Nephron (organoid): ENCODE measurements around the gene KDM1A.
A peak's percentile ranks its signal among the peaks of the same experiment; 100 is the strongest.

Experiments
- H3K27ac Mint-ChIP-seq, 3 experiments: 2 replicates each; pipeline ENCODE4 v1.8.0; 2020; ENCODE audit warnings: mixed read lengths in 3 of 3, mild to moderate bottlenecking in 2 of 3, moderate library complexity in 1 of 3
- H3K27me3 Mint-ChIP-seq: 2 replicates; pipeline ENCODE4 v1.8.0; 2021; ENCODE audit warnings: low read depth, mild to moderate bottlenecking, moderate library complexity, mixed read lengths
- H3K36me3 Mint-ChIP-seq: 2 replicates; pipeline ENCODE4 v1.8.0; 2020; ENCODE audit warnings: low read depth, mixed read lengths
- H3K4me1 Mint-ChIP-seq: 2 replicates; pipeline ENCODE4 v1.8.0; 2020; ENCODE audit warnings: mixed read lengths
- H3K4me3 Mint-ChIP-seq, 3 experiments: 2 replicates each; pipeline ENCODE4 v1.8.0; 2020; ENCODE audit warnings: mild to moderate bottlenecking in 3 of 3, mixed read lengths in 3 of 3, moderate library complexity in 2 of 3
- H3K9me3 Mint-ChIP-seq: 2 replicates; pipeline ENCODE4 v1.8.0; 2020; ENCODE audit warnings: mixed read lengths
- TF ChIP-seq, protein P1 (sequence below), 3 experiments: fragments of 200-600 bp; sonication (generic); IDR thresholded peaks; one replicate each; pipeline ENCODE4 v1.5.0; 2021; ENCODE audit warnings: antibody characterized with exemption in 3 of 3; ENCODE audit not compliant: unreplicated experiment in 3 of 3

Gene KDM1A

DNA sequence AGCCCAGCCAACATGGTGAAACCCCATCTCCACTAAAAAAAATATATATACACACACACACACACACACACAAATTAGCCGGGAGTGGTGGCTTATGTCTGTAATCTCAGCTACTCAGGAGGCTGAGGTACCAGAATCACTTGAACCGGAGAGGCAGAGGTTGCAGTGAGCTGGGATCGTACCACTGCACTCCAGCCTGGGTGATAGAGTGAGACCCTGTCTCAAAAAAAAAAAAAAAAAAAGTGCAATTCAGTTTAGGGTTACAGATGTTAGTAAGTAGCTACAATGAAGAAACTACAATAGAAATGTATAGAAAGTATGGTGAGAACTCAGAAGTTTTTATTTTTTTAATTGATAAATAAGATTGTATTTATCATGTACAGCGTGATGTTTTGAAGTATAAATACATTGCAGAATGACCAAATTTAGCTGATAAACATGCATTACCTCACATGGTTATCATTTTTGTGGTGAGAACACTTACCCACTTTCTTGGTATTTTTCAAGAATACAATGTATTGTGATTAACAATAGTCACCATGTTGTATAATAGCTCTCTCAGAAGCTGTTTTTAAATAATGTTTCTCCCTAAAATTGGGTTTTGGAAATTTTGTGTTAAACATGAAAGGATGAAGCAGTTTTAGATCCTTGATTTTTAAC, 17.9 kb downstream of the KDM1A start:
- Mint-ChIP-seq H3K36me3 (peaks cover 22% of the 10 kb centered on the region), H3K4me1 (peaks cover 10% of the 10 kb centered on the region), H3K9me3 (no peaks in the 10 kb centered on the region), H3K27ac (no peak overlapping the region), H3K27me3 (no peaks in the 10 kb centered on the region), H3K4me3 (no peak overlapping the region)
- TF ChIP-seq, protein P1, sequence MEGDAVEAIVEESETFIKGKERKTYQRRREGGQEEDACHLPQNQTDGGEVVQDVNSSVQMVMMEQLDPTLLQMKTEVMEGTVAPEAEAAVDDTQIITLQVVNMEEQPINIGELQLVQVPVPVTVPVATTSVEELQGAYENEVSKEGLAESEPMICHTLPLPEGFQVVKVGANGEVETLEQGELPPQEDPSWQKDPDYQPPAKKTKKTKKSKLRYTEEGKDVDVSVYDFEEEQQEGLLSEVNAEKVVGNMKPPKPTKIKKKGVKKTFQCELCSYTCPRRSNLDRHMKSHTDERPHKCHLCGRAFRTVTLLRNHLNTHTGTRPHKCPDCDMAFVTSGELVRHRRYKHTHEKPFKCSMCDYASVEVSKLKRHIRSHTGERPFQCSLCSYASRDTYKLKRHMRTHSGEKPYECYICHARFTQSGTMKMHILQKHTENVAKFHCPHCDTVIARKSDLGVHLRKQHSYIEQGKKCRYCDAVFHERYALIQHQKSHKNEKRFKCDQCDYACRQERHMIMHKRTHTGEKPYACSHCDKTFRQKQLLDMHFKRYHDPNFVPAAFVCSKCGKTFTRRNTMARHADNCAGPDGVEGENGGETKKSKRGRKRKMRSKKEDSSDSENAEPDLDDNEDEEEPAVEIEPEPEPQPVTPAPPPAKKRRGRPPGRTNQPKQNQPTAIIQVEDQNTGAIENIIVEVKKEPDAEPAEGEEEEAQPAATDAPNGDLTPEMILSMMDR (IDR thresholded peaks at IDR 0.05; ENCODE audit: unreplicated experiment in 3 of 3), result no peak

DNA sequence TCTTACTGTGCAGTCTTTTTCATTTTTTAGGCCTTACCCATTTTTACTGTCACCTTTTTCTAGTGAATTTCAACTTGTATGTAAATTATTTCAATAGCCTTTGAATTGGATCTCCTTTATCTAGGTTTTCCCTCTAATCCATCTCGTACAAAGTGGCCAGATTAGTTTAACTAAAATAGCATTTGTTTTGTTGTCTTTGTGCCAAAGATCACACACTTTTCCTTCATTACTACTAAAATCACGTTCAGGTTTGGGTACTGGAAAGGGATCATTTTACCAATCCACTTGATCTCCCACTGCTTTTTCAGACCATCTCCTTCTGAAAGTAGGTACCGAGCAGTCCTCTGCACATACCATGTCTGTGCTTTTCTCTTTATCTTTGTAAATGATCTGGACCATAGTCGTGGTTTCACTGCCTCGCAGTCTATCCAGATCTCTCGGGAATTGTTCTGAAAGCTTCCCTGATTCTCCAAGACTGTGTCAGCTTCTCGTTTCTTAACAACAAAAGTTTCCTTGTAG, 20.1 kb downstream of the KDM1A start:
- peaks cover 13% of the 10 kb centered on the region for H3K4me1 Mint-ChIP-seq
- no peak overlapping the region for H3K4me3 Mint-ChIP-seq
- no peaks in the 10 kb centered on the region for H3K27me3 Mint-ChIP-seq
- H3K36me3 Mint-ChIP-seq, result peaks cover 17% of the 10 kb centered on the region
- peak overlapping the region in 1 of 3 experiments; percentile 21 for H3K27ac Mint-ChIP-seq
- H3K9me3 Mint-ChIP-seq, result no peaks in the 10 kb centered on the region
- TF ChIP-seq, protein P1 (IDR thresholded peaks at IDR 0.05; ENCODE audit: unreplicated experiment in 3 of 3), result no peak

- Mint-ChIP-seq H3K36me3 (peaks cover 27% of the 10 kb centered on the region), H3K4me3 (no peak overlapping the region)
- TF ChIP-seq, protein P1 (IDR thresholded peaks at IDR 0.05; ENCODE audit: unreplicated experiment in 3 of 3), result no peak
Measured at GRCh38 chr1:23040509-23040908, 21.2 kb downstream of the KDM1A start.

DNA sequence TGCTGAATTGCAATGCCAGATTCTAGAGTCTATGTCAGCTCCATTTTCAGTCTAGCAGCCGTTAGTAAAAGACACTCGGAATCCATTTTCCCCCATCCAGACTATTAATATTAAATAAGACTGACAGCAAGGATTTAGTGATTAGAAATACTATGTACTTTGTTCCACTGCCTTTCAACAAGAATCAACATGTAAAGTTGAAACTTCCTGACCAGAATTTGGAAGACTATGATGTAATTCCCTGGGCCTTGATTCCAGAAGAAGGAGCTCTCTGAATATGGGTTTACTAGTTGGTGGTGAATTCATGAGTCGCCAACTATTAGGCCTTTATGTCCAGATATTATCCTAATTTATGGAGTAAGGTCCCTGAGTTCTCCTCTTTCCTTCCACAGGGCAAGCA, 24.8 kb downstream of the KDM1A start:
- peaks cover 3% of the 10 kb centered on the region for H3K4me1 Mint-ChIP-seq
- H3K4me3 Mint-ChIP-seq, result no peak overlapping the region
- TF ChIP-seq, protein P1 (IDR thresholded peaks at IDR 0.05; ENCODE audit: unreplicated experiment in 3 of 3), result no peak
- no peaks in the 10 kb centered on the region for H3K9me3 Mint-ChIP-seq
- no peaks in the 10 kb centered on the region for H3K27me3 Mint-ChIP-seq
- peak overlapping the region in 1 of 3 experiments; percentile 17 for H3K27ac Mint-ChIP-seq
- H3K36me3 Mint-ChIP-seq, result peaks cover 33% of the 10 kb centered on the region

More at GRCh38 chr1:23040509-23040908, 21.2 kb downstream of the KDM1A start:
- Mint-ChIP-seq H3K27ac (no peak overlapping the region), H3K4me1 (peaks cover 13% of the 10 kb centered on the region), H3K9me3 (no peaks in the 10 kb centered on the region), H3K27me3 (no peaks in the 10 kb centered on the region)

DNA sequence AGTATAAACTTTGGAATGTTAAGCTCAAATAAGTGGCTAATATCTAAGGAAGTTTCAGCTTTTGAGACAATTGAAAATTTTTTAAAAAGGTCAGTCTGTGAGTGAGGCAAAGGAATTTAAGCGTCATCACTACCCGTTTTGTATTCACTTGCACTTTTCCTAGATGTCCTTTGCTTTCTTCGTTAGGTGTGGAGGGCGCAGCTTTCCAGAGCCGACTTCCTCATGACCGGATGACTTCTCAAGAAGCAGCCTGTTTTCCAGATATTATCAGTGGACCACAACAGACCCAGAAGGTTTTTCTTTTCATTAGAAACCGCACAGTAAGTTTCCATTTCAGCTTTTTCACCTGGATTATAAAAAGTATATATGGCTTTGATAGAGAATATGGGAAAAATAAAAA, 30.9 kb downstream of the KDM1A start:
- H3K4me1 Mint-ChIP-seq, result peaks cover 11% of the 10 kb centered on the region
- H3K36me3 Mint-ChIP-seq, result peaks cover 49% of the 10 kb centered on the region
- peak overlapping the region in 1 of 3 experiments; percentile 17 for H3K27ac Mint-ChIP-seq
- TF ChIP-seq, protein P1 (IDR thresholded peaks at IDR 0.05; ENCODE audit: unreplicated experiment in 3 of 3), result no peak
- no peaks in the 10 kb centered on the region for H3K27me3 Mint-ChIP-seq
- no peaks in the 10 kb centered on the region for H3K9me3 Mint-ChIP-seq
- H3K4me3 Mint-ChIP-seq, result no peak overlapping the region
